COR-L47 (cell line): ENCODE results near the gene MALAT1.
"Not testable (repeated sequence)": the region's sequence is repeated elsewhere in the genome, so short reads cannot be mapped to it uniquely, and the experiment has no call there.

Source experiments
- DNase-seq: peaks from one replicate; lab custom pipeline; 2025; lab: John Stamatoyannopoulos, UW

MALAT1 gene

GRCh38 chr11:65498977-65499712 lies at the start of gene MALAT1:
TSS of gene MALAT1 (plus strand) at chr11:65499045.
- peak; percentile 94 for DNase-seq

- not testable (repeated sequence) for DNase-seq
These were observed 47.5 kb upstream of the MALAT1 start for GRCh38 chr11:65451301-65451700.

GRCh38 chr11:65452259-65452658 lies 46.6 kb upstream of the MALAT1 start:
- DNase-seq = not testable (repeated sequence)

- DNase-seq = no peak
These were observed 45.9 kb upstream of the MALAT1 start for GRCh38 chr11:65452806-65453490.

GRCh38 chr11:65454311-65454695 lies 44.5 kb upstream of the MALAT1 start:
- DNase-seq = no peak

- peak; percentile 68 for DNase-seq
These were observed 44.0 kb upstream of the MALAT1 start for GRCh38 chr11:65454696-65455456.

GRCh38 chr11:65456418-65456817 lies 42.4 kb upstream of the MALAT1 start:
- no peak for DNase-seq

GRCh38 chr11:65459552-65459951 lies 39.3 kb upstream of the MALAT1 start:
- DNase-seq = no peak

- DNase-seq = not testable (repeated sequence)
These were observed 33.4 kb upstream of the MALAT1 start for GRCh38 chr11:65465471-65465870.

- DNase-seq = not testable (repeated sequence)
These were observed 31.5 kb upstream of the MALAT1 start for GRCh38 chr11:65467306-65467705.

- DNase-seq = peak; percentile 84
These were observed 29.9 kb upstream of the MALAT1 start for GRCh38 chr11:65468874-65469333.

- DNase-seq = no peak
These were observed 28.3 kb upstream of the MALAT1 start for GRCh38 chr11:65470433-65471049.

- peak; percentile 43 for DNase-seq
These were observed 27.4 kb upstream of the MALAT1 start for GRCh38 chr11:65471447-65471891.

GRCh38 chr11:65472588-65473277 lies 26.1 kb upstream of the MALAT1 start:
- DNase-seq = not testable (repeated sequence)

- no peak for DNase-seq
These were observed 25.5 kb upstream of the MALAT1 start for GRCh38 chr11:65473278-65473860.

GRCh38 chr11:65474864-65475263 lies 24.0 kb upstream of the MALAT1 start:
- DNase-seq = no peak

GRCh38 chr11:65476632-65477148 lies 22.2 kb upstream of the MALAT1 start:
- DNase-seq = no peak

- peak; percentile 90 for DNase-seq
These were observed 21.5 kb upstream of the MALAT1 start for GRCh38 chr11:65477149-65477965.

GRCh38 chr11:65478388-65479183 lies 20.3 kb upstream of the MALAT1 start:
- no peak for DNase-seq
